GM08714 (cell line): ENCODE data around the gene IPO8.
"Not testable (repeated sequence)": the region's sequence is repeated elsewhere in the genome, so short reads cannot be mapped to it uniquely, and the experiment has no call there.

ENCODE experiments used
- H3K4me3 ChIP-seq: fragments of 200-500 bp; sonication (Bioruptor generic); 2 replicates; pipeline ENCODE4 v1.5.1; 2014; ENCODE audit warnings: mild to moderate bottlenecking, low read length, inconsistent platforms
- ZNF274 ChIP-seq: IDR thresholded peaks from 2 replicates; pipeline ENCODE4 v1.6.1; 2012; ENCODE audit warnings: mild to moderate bottlenecking, low read depth, low read length

IPO8 gene

GRCh38 chr12:30635385-30635784 lies 60.3 kb downstream of the IPO8 start:
- TF ChIP-seq ZNF274 = no peak
- H3K4me3 ChIP-seq = no peak overlapping the region

DNA sequence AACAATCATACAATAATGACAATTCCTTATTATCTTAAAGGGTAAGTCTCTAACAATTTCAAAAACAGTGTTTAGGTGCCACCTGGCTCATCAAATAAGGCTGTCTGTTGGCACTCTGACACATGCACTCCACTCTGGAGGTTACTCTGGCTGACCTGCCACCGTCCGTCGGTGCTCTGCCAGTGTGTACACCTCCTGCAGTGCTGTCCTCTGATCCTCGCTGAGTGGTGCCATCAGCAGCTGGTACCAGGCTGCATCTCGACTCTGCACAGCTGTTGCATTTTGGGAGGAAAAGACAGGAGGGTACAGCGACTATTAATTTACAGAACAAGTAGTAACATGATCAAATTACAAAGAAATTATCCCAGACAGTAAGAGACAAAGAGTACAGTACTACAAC lies 63.9 kb downstream of the IPO8 start:
- no peak overlapping the region for H3K4me3 ChIP-seq
- TF ChIP-seq ZNF274 = no peak

- no peak overlapping the region for H3K4me3 ChIP-seq
- TF ChIP-seq ZNF274 = no peak
Measured at GRCh38 chr12:30630979-30631285, 64.7 kb downstream of the IPO8 start.

- no peak overlapping the region for H3K4me3 ChIP-seq
- no peak for TF ChIP-seq ZNF274
Measured at GRCh38 chr12:30630076-30630978, 65.3 kb downstream of the IPO8 start.

DNA sequence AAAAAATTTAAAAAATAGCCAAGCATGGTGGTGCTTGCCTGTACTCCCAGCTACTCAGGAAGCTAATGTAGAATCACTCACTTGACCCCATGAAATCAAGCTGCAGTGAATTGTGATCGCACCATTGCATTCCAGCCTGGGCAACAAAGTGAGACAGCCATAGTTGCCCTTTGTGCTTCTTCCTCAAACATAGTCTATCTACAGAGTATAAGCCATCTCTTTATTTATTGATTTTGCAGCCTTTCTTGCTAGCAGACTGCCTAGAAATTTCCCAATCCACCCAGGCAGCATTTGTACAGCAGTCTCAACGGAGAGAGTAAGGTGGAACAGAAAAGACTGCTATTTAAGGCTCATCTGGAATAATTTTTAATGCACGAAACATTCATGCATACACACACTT lies 68.8 kb downstream of the IPO8 start:
- H3K4me3 ChIP-seq = no peak overlapping the region
- TF ChIP-seq ZNF274 = no peak

DNA sequence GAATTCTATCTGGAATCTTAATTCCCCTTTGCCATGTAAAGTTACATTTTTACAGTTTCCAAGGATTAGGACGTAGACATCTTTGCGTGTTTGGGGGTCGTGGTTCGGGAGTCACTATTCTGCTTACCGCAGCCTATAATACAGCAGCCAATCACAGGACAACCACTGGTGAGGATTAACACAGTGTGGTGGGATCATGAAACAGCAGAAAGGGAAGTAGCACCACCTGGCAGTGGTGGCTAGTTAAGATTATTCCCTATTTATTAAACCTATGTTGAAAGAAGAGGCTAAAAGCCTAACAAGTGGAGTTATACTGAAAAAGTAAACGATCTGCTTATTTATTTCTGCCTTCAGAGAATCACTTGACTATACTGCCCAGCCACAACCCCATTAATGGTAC lies 71.7 kb downstream of the IPO8 start:
- no peak overlapping the region for H3K4me3 ChIP-seq
- no peak for TF ChIP-seq ZNF274

GRCh38 chr12:30622509-30622908 lies 73.2 kb downstream of the IPO8 start:
- H3K4me3 ChIP-seq = no peak overlapping the region
- no peak for TF ChIP-seq ZNF274

DNA sequence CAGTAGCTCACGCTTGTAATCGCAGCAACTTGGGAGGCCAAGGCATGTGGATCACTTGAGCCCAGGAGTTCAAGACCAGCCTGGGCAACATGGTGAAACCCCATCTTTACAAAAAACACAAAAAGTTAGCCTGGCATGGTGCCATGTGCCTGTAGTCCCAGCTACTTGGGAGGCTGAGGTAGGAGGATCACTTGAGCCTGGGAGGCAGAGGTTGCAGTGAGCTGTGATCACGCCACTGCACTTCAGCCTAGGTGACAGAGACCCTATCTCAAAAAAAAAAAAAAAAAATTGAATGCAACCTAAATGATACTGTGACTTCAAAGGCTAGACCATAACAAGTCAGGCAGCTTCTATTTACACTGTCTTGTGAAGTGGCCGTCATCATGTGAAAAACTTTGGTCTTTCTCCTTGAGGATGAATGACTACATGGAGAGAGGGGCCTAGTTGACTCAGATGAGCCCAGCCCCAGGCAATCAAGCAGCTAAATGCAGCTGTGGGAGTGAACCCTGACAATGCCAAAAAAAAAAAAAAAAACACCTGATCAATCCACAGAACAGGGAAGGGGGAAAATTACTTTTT lies 73.9 kb downstream of the IPO8 start:
- not testable (repeated sequence) for H3K4me3 ChIP-seq

- no peak for TF ChIP-seq ZNF274
Measured at GRCh38 chr12:30617346-30618016, 78.2 kb downstream of the IPO8 start.

DNA sequence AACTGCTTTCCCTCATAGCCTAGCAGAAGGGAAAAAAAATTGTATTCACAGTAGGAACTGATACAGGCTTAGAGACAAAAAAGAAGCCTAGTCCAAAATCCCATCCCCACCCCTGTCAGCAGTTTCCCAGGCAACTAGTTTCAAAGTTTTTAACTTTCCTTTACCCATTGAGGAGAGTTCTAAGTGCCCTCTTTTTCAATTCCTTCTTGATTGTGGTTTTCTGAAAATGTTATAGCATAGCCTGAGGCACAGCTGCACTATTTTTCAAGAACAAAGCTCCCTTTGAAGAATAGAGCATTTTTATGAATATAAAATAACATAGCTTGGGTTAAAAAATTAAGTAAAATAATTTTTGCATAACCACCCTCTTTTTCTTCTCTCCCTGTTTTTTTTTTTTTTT lies 81.6 kb downstream of the IPO8 start:
- no peak for TF ChIP-seq ZNF274
- H3K4me3 ChIP-seq = no peak overlapping the region

More at GRCh38 chr12:30617346-30618016, 78.2 kb downstream of the IPO8 start:
- no peak overlapping the region for H3K4me3 ChIP-seq

DNA sequence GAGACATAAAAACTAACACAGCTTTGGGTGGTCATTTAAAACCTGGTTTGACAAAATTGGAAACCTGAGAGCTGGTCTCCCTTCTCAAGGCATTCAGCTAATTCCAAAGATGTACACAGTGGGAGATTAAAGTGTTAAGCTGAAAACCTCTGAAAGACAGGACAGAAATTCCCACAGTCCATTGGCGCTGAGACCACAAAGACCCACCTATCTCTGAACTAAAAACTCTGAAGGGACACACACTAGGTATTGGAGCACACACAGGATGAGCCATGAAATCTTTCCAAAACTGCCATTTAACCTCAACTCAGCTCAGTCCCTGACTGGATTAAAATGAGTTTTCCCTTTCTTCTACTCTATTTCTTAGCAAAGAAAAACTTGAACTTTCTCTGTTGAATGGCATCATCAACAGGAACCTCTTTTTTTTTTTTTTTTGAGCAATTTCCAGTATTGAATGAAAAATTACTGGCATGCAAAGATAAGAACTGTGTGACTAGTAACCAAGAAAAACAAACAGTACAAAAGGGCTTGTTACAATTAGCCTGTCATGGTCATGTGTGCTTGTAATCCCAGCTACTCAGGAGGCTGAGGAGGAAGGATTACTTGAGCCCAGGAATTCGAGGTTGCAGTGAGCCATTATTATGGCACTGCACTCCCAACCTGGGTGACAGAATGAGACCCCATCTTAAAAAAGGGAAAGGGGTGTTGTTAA lies 82.4 kb downstream of the IPO8 start:
- H3K4me3 ChIP-seq = no peak overlapping the region
- no peak for TF ChIP-seq ZNF274

- H3K4me3 ChIP-seq = no peak overlapping the region
- TF ChIP-seq ZNF274 = no peak
Measured at GRCh38 chr12:30610718-30611117, 85.0 kb downstream of the IPO8 start.

GRCh38 chr12:30609819-30610218 lies 85.8 kb downstream of the IPO8 start:
- H3K4me3 ChIP-seq = not testable (repeated sequence)

DNA sequence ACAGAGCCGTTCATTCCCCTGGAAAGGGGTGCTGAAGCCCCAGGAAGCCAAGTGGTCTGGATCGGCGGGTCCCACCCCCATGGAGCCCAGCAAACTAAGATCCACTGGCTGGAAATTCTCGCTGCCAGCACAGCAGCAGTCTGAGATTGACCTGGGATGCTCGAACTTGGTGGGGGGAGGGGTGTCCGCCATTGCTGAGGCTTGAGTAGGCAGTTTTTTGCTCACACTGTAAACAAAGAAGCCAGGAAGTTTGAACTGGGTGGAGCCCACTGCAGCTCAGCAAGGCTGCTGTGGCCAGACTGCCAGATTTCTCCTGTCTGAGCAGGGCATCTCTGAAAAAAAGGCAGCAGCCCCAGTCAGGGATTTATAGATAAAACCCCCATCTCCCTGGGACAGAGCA lies 91.4 kb downstream of the IPO8 start:
- H3K4me3 ChIP-seq = not testable (repeated sequence)

DNA sequence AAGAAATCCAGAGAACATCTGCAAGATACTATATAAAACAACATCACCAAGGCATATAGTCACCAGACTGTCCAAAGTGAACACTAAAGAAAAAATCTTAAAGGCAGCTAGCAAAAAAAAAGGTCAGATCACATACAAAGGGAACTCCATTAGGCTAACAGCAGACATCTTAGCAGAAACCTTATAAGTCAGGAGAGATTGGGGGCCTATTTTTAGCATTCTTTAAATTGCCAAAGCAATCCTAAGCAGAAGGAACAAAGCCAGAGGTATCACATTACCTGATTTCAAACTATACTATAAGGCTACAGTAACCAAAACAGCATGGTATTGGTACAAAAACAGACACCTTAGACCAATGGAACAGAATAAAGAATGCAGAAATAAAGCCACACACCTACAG lies 92.5 kb downstream of the IPO8 start:
- no peak overlapping the region for H3K4me3 ChIP-seq
- TF ChIP-seq ZNF274 = no peak
